Measurements from ENCODE around the gene OSBPL5.

- TF ChIP-seq, protein P1, sequence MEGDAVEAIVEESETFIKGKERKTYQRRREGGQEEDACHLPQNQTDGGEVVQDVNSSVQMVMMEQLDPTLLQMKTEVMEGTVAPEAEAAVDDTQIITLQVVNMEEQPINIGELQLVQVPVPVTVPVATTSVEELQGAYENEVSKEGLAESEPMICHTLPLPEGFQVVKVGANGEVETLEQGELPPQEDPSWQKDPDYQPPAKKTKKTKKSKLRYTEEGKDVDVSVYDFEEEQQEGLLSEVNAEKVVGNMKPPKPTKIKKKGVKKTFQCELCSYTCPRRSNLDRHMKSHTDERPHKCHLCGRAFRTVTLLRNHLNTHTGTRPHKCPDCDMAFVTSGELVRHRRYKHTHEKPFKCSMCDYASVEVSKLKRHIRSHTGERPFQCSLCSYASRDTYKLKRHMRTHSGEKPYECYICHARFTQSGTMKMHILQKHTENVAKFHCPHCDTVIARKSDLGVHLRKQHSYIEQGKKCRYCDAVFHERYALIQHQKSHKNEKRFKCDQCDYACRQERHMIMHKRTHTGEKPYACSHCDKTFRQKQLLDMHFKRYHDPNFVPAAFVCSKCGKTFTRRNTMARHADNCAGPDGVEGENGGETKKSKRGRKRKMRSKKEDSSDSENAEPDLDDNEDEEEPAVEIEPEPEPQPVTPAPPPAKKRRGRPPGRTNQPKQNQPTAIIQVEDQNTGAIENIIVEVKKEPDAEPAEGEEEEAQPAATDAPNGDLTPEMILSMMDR (IDR thresholded peaks at IDR 0.05 in 4 of 5, conservative IDR thresholded peaks at IDR 0.05 in 1 of 5): no peak
- no peak for TF ChIP-seq POLR2A (IDR thresholded peaks at IDR 0.05)
Measured at GRCh38 chr11:3091081-3091845, 73.8 kb downstream of the OSBPL5 start.

All from gastrocnemius medialis (tissue), 4 donors.